ENCODE measurements around the gene ADRB1. TPM values are rescaled to one million over a fixed set of nuclear protein-coding genes. Genes with fewer than 3 reads are reported as not detected.

Gene ADRB1
- total RNA-seq, 1 experiment from 2014 or later: 1.3 TPM

- Histone ChIP-seq H3K27ac (no peak overlapping the region), H3K4me3 (no peak overlapping the region), H3K9me3 (replicated peaks) (no peaks in the 10 kb centered on the region), H3K27me3 (replicated peaks) (0 out of 2 replicates have a peak, but pooled peaks cover 5% of the 10 kb centered on the region), H3K36me3 (no peaks in the 10 kb centered on the region), H3K4me1 (replicated peaks) (no peaks in the 10 kb centered on the region)
- DNase-seq (ENCODE audit: low read depth in 1 of 2, low spot score in 2 of 2): no peak
These were observed 8.6 kb downstream of the ADRB1 start for GRCh38 chr10:114052255-114052654.

GRCh38 chr10:114053946-114054345 is 10.3 kb downstream of the ADRB1 start:
- no peak for DNase-seq (ENCODE audit: low read depth in 1 of 2, low spot score in 2 of 2)

DNA sequence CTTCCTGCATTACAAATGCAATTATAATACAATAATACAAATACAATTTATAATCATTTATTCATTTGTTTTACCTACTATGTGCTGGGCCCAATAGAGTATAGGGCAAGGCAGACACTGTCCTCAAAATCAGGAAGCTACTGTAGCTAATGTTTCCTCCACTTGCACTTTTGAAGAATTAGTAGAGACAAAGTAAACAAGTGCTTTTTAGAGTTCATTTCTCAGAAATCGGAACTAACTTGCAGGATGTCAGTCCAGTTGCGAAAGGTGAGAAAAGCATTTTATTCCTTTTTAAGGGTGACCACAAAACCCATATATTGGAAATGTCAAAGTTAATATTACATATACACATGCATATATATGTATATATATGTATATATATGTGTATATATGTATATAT is 14.2 kb downstream of the ADRB1 start:
- no peaks in the 10 kb centered on the region for H3K9me3 ChIP-seq (replicated peaks)
- DNase-seq (ENCODE audit: low read depth in 1 of 2, low spot score in 2 of 2): no peak

More at GRCh38 chr10:114053946-114054345, 10.3 kb downstream of the ADRB1 start:
- no peak overlapping the region for H3K27ac ChIP-seq
- no peaks in the 10 kb centered on the region for H3K9me3 ChIP-seq (replicated peaks)
- H3K4me1 ChIP-seq (replicated peaks): no peaks in the 10 kb centered on the region
- no peaks in the 10 kb centered on the region for H3K36me3 ChIP-seq
- no peaks in the 10 kb centered on the region for H3K27me3 ChIP-seq (replicated peaks)
- no peak overlapping the region for H3K4me3 ChIP-seq

DNA sequence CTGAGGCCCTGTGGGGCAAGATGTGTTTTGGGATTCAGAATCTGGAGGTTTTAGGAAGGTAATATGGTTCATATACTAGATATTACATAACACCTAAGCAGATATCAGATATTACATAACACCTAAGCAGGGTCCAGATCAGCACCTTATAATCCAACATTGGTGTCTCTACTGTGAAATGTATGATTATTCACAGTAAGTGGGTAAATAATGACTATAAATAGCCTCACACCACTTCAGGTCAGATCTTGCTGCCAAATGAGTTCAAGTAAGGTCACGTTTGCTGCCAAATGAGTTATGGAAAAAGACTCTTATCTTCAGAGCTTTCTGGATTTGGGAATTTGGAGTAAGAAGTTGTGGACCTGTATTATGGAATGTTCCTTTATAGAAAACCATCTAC is 14.6 kb downstream of the ADRB1 start:
- no peak overlapping the region for H3K4me3 ChIP-seq
- DNase-seq (ENCODE audit: low read depth in 1 of 2, low spot score in 2 of 2): no peak
- no peaks in the 10 kb centered on the region for H3K4me1 ChIP-seq (replicated peaks)
- no peak overlapping the region for H3K27ac ChIP-seq
- H3K9me3 ChIP-seq (replicated peaks): no peaks in the 10 kb centered on the region
- H3K27me3 ChIP-seq (replicated peaks): no peaks in the 10 kb centered on the region
- no peaks in the 10 kb centered on the region for H3K36me3 ChIP-seq

More for the DNA sequence above, 14.2 kb downstream of the ADRB1 start:
- Histone ChIP-seq H3K27me3 (replicated peaks) (no peaks in the 10 kb centered on the region), H3K4me3 (no peak overlapping the region), H3K27ac (no peak overlapping the region), H3K36me3 (no peaks in the 10 kb centered on the region), H3K4me1 (replicated peaks) (no peaks in the 10 kb centered on the region)

GRCh38 chr10:114059561-114059960 is 15.9 kb downstream of the ADRB1 start:
- H3K27me3 ChIP-seq (replicated peaks): no peaks in the 10 kb centered on the region
- H3K9me3 ChIP-seq (replicated peaks): no peaks in the 10 kb centered on the region
- no peak overlapping the region for H3K27ac ChIP-seq
- no peaks in the 10 kb centered on the region for H3K4me1 ChIP-seq (replicated peaks)
- H3K36me3 ChIP-seq: no peaks in the 10 kb centered on the region
- no peak overlapping the region for H3K4me3 ChIP-seq
- DNase-seq (ENCODE audit: low read depth in 1 of 2, low spot score in 2 of 2): no peak

DNA sequence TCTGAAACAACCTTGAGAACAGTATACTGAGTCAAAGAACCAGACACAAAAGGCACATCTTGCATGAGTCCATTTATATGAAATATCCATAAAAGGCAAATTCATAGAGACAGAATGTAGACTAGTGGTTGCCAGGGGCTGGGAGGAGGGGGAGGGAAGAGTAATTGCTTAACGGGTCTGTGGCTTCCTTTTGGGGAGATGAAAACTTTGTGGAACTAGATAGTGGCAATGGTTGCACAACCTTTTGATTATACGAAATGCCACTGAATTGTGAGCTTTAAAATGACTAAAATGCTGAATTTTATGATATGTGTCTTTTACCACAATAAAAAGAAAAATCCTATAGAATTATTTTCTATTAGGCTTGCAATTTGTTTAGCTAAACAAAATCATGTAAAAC is 16.8 kb downstream of the ADRB1 start:
- no peak for DNase-seq (ENCODE audit: low read depth in 1 of 2, low spot score in 2 of 2)
- Histone ChIP-seq H3K36me3 (no peaks in the 10 kb centered on the region), H3K27ac (no peak overlapping the region), H3K4me3 (no peak overlapping the region), H3K27me3 (replicated peaks) (no peaks in the 10 kb centered on the region), H3K4me1 (replicated peaks) (no peaks in the 10 kb centered on the region), H3K9me3 (replicated peaks) (no peaks in the 10 kb centered on the region)

- H3K4me3 ChIP-seq: no peak overlapping the region
- H3K27ac ChIP-seq: no peak overlapping the region
- no peaks in the 10 kb centered on the region for H3K27me3 ChIP-seq (replicated peaks)
- H3K4me1 ChIP-seq (replicated peaks): no peaks in the 10 kb centered on the region
- DNase-seq (ENCODE audit: low read depth in 1 of 2, low spot score in 2 of 2): no peak
- H3K9me3 ChIP-seq (replicated peaks): no peaks in the 10 kb centered on the region
- no peaks in the 10 kb centered on the region for H3K36me3 ChIP-seq
These were observed 17.5 kb downstream of the ADRB1 start for GRCh38 chr10:114061148-114061547.

DNA sequence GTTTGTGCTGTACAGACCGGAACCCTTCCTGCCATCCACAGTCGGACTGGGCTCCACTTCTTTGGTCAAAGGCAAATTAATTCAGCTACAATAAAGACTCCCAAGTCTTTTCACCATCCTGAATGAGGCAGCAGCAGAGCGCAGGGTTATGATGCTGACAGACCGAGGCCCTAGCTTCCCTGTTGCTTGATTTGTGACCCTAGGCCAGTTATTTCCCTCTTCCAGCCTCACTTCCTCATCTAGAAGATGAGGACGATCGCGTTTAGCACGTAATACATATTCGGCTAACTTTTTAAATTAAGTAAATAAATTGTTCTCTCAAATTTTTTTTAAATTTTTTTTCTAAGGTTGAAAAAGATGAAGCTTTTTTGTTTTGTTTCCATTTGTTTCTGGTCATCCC is 18.1 kb downstream of the ADRB1 start:
- no peak overlapping the region for H3K4me3 ChIP-seq
- H3K27me3 ChIP-seq (replicated peaks): no peaks in the 10 kb centered on the region
- no peaks in the 10 kb centered on the region for H3K36me3 ChIP-seq
- no peak for DNase-seq (ENCODE audit: low read depth in 1 of 2, low spot score in 2 of 2)
- no peaks in the 10 kb centered on the region for H3K9me3 ChIP-seq (replicated peaks)
- H3K27ac ChIP-seq: no peak overlapping the region
- no peaks in the 10 kb centered on the region for H3K4me1 ChIP-seq (replicated peaks)

DNA sequence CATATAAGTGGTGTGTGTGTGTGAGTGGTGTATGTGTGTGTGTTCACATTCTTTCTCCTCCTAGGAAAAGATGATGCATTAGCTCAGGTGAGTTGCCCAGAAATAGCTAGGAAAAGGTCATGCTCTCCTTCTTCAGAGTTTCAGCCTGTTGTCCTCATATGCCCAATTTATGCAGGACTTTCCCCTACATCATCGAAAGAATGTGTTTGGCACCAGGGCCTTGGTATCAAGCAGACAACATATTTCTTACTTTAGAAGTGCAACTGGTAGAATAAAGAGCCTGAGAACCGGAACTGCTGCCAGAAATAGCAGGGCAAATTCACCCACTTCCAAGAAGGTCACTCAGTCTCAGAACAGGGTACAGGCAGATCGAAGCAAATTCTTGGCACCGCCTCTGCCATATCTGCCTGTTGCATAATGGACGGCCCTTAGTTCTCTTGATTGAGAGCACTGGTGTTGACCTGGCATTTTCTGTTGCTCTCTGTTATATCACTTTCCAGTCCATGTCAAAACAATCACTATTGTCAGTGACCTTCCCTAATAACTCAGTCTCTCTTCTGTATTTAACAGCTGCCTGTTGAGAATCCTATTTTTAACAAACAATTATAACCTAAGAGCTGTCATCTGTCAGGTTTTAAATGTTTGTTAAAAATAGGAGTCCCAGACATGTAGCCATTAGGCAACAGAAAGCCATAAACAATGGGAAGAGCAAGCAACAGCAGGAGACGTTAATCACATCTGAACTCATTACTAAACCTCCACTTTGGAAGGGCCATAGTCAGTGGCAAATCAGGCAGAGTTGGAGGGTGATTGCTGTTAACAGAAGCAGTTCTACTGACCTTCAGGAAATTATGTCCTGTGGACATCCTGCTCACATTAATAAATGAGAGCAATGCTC is 20.7 kb downstream of the ADRB1 start:
- H3K36me3 ChIP-seq: no peaks in the 10 kb centered on the region

GRCh38 chr10:114065049-114065435 is 21.4 kb downstream of the ADRB1 start:
- H3K27ac ChIP-seq: no peak overlapping the region
- H3K4me3 ChIP-seq: no peak overlapping the region
- H3K27me3 ChIP-seq (replicated peaks): no peaks in the 10 kb centered on the region
- no peaks in the 10 kb centered on the region for H3K9me3 ChIP-seq (replicated peaks)
- no peaks in the 10 kb centered on the region for H3K36me3 ChIP-seq
- no peak for DNase-seq (ENCODE audit: low read depth in 1 of 2, low spot score in 2 of 2)
- H3K4me1 ChIP-seq (replicated peaks): no peaks in the 10 kb centered on the region

More for the DNA sequence above, 20.7 kb downstream of the ADRB1 start:
- Histone ChIP-seq H3K27ac (no peak overlapping the region), H3K4me3 (no peak overlapping the region), H3K4me1 (replicated peaks) (no peaks in the 10 kb centered on the region), H3K27me3 (replicated peaks) (no peaks in the 10 kb centered on the region), H3K9me3 (replicated peaks) (no peaks in the 10 kb centered on the region)
- DNase-seq (ENCODE audit: low read depth in 1 of 2, low spot score in 2 of 2): no peak

DNA sequence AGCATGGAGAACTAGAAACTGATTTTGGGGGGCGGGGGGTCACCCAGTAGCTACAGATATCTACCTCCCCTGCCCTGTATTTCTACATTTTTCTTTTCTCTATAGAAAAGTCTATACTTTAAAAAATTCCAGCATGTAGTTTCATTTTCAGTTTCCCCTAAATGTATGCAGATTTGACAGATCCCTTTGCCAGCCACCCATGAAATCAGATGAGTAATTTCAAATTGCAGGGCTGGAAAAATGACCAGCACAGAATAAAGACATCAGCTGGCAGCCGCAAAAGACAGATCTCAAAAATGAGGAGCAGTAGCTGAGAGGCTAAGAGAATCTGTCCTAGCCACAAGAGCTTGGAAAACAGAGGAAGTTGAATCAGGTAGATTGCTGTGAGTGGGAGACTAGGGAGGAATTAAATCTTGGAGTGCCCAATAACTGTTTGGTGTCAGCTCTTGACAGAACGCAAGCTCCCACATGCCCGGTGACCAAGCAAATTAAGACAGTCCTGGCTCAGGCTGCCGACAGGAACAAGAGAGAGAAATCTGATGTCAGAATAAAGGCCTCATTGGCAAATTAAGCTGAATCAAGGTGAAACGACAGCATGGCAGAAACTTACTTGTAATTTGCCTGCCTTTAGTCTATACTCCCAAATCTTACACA is 24.5 kb downstream of the ADRB1 start:
- DNase-seq (ENCODE audit: low read depth in 1 of 2, low spot score in 2 of 2): no peak
- Histone ChIP-seq H3K27me3 (replicated peaks) (no peaks in the 10 kb centered on the region), H3K4me3 (no peak overlapping the region), H3K4me1 (replicated peaks) (no peaks in the 10 kb centered on the region), H3K9me3 (replicated peaks) (no peaks in the 10 kb centered on the region), H3K27ac (no peak overlapping the region), H3K36me3 (no peaks in the 10 kb centered on the region)

DNA sequence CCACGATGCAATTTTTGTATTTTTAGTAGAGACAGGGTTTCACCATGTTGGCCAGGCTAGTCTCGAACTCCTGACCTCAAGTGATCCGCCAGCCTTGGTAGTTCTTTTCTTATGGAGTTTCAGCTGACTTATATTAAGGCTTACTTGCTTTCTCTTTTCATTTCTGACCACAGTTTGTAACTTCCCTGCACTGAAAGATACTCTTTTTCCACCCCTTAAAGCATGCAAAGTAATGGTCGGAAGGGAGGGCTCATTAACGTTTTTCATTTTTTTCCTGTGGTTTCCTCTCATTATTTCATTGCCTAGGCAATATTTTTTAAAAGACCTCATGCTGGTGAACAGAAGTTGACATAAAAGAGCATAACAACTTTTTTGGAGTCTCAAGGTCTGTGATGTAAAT is 27.0 kb downstream of the ADRB1 start:
- DNase-seq (ENCODE audit: low read depth in 1 of 2, low spot score in 2 of 2): no peak
- no peak overlapping the region for H3K4me3 ChIP-seq
- H3K4me1 ChIP-seq (replicated peaks): no peaks in the 10 kb centered on the region
- H3K27me3 ChIP-seq (replicated peaks): no peaks in the 10 kb centered on the region
- no peak overlapping the region for H3K27ac ChIP-seq
- no peaks in the 10 kb centered on the region for H3K36me3 ChIP-seq
- no peaks in the 10 kb centered on the region for H3K9me3 ChIP-seq (replicated peaks)

DNA sequence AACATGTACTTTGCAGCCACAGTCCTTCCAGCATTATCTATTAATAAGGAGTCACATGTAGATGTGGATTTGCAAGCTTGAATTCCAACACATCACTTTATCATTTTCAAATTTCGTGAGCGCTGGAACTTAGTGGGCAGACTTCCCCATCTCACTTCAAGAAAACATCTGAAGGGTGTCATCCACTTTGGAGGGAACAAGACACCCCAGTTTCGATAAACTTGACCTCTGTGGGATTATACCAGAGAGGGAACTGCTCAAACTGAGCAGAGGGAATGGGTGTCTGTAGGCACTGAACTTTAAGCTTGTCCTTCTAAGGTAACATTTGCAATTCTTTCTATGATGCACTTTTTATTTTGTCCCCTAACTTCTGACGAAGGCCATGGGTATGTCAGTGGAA is 27.5 kb downstream of the ADRB1 start:
- no peak overlapping the region for H3K27ac ChIP-seq
- no peak overlapping the region for H3K4me3 ChIP-seq
- no peaks in the 10 kb centered on the region for H3K4me1 ChIP-seq (replicated peaks)
- no peaks in the 10 kb centered on the region for H3K9me3 ChIP-seq (replicated peaks)
- no peak for DNase-seq (ENCODE audit: low read depth in 1 of 2, low spot score in 2 of 2)
- no peaks in the 10 kb centered on the region for H3K36me3 ChIP-seq
- H3K27me3 ChIP-seq (replicated peaks): no peaks in the 10 kb centered on the region

- Histone ChIP-seq H3K9me3 (replicated peaks) (no peaks in the 10 kb centered on the region), H3K27ac (no peak overlapping the region), H3K4me3 (no peak overlapping the region), H3K36me3 (no peaks in the 10 kb centered on the region), H3K4me1 (replicated peaks) (no peaks in the 10 kb centered on the region), H3K27me3 (replicated peaks) (no peaks in the 10 kb centered on the region)
- no peak for DNase-seq (ENCODE audit: low read depth in 1 of 2, low spot score in 2 of 2)
These were observed 29.9 kb downstream of the ADRB1 start for GRCh38 chr10:114073395-114074186.

All from SJSA1 (cell line).